Stimulated activated CD4-positive, alpha-beta T cell treated with anti-CD3 and anti-CD28 coated beads, Interleukin-1b, Interleukin-23, amount 100 ng/mL, for 48 hours (primary cell): ENCODE measurements around the gene GPC6.

Experiments
- DNase-seq: peaks from one replicate; pipeline ENCODE4 v3.0.0-alpha.2; 2020

GPC6 gene

DNA sequence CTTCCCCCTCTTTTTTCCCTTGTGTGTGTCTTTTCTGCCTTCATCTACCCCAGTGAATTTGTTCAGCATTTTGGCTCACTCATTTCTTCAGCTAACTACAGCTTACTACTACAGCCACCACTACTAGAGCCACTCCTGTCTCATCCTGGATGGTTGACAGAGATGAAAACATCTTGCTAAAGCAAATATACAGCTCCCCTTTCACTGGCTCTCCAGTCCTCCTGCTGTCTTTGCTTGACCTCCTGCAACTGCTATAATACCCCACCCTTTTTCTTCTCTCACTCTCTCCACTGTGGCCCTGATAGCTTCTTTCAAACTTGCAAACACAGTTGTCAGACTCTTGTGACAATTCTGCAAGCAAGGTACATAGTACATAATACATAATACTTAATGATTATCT, 729.3 kb downstream of the GPC6 start:
- DNase-seq, result no peak

GRCh38 chr13:93956426-93956825, 729.8 kb downstream of the GPC6 start:
- DNase-seq, result no peak

DNA sequence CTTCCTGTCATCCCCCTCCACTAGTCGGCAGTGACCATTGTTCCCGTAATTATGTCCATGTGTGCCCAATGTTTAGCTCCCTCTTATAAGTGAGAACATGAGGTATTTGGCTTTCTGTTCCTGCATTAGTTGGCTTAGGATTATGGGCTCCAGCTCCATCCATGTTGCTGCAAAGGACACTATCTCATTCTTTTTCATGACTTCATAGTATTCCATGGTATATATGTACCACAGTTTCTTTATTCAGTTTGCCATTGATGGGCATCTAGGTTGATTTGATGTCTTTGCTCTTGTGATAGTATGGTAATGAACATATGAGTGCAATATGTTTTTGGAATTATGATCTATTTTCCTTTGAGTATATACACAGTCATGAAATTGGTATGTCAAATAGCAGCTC, 730.8 kb downstream of the GPC6 start:
- no peak for DNase-seq

- DNase-seq, result no peak
These were observed 733.4 kb downstream of the GPC6 start for GRCh38 chr13:93959796-93960533.

DNA sequence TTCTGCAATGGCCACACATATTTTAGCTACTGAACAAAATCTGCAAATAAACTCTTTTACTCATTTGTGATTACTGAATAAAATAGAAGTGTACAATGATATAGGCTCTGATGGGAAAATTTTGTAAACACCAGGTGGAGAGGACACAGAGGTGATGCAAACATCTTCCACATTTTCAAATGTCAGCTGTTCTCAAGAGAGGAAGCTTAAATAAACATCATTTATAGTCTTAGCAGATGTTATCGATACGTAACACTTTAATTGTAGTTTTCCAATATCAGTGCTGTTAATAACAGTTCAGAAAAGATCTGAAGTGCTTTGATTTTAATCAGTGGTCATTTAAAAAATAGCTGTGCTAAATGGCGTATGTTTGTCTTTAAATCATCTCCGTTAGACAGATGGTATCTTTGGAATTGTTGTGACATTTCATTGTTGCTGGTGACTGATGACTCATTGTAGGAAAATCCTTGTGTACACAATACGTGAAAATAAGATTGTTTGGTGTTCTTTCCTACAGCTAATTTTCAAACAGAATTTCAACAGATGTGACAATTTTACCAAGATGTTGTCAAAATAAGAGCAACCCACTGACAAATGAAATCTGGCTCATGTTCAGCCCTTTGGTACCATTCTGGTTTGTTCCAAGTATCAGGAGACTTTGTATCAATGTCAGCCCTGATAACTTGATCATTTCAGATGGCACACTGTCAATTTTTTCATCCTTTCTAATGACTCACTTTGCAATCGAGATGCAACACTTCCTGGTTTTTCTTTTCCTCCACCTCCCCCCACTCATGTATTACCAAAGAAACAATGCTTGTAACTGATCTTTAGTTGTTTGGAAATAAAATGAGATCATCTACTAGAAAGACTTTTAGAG, 736.9 kb downstream of the GPC6 start:
- no peak for DNase-seq

DNA sequence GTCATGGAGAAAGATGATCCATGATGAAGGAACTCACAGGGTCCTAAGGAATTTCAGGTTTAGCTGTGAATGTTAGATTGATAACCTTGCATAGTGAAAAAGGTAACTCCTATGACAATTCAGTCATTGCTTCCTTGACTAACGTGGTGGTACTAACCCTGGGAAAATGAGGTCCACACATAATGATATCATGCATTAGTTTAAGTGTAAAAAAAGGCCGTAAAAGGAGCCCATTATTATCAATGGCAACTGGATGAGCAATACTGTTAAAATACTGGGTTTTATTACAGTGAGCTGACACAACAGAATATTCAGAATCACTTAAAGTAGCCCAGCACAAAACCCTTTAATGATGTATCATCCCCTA, 737.5 kb downstream of the GPC6 start:
- DNase-seq, result no peak

DNA sequence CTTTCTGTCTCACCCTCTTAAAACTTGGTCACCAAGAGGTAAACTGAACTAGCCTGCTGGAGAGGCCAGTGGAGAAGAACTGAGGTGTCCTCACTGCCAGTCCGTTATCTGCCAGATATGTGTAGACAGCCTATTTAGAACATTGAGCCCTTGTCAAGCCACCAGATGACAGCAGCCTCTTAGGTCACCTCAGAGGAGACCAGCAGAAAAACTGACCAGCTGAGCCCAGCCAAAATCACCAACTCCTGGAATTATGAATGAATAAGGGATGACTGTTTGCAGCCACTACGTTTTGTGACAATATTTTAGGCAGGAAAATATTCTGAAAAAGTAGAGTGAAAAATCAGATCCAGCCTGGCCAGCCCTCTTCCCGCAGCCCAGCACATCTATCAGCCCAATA, 739.0 kb downstream of the GPC6 start:
- DNase-seq, result no peak

GRCh38 chr13:93966267-93966936, 739.8 kb downstream of the GPC6 start:
- no peak for DNase-seq

- DNase-seq, result no peak
These were observed 740.7 kb downstream of the GPC6 start for GRCh38 chr13:93967286-93967685.

DNA sequence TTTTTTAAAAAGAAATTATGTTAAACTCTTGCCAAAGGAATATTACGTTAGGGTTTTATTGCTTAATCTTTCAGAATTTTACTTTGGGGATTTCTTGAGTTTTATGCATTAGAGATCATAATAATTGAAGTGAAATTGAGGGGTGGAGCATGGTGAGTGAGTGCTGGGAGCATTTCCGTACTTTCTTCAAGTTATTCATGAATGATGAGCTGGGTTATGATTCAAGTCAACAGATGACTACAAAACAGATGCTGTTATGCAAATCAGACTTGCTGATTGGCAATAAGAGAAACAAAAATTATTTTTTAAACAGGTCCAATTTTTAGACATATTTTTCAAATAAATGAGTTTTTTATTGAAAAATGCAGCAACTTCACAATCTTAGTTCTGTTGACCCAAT, 748.6 kb downstream of the GPC6 start:
- no peak for DNase-seq

DNA sequence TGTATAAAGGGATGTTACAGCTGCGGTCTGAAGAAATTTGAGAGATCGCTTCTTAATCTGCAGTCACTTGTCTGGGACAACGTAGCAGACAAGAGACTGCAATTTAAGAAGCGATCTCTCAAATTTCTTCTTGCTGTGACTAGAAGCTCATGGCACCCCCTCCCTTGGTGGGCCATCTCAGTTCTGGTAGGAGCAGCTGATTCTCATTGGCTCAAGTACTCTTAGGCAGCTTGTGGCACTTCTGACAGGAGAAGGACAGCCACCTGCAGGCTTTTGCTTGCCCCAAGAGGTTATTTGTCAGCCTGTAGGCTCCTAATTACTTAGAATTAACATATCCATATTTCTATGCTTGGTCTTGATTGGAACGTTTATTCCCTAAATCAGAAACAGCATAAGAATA, 749.9 kb downstream of the GPC6 start:
- DNase-seq, result no peak

GRCh38 chr13:93977986-93978385, 751.4 kb downstream of the GPC6 start:
- DNase-seq, result no peak

GRCh38 chr13:93981426-93981977, 754.9 kb downstream of the GPC6 start:
- no peak for DNase-seq

DNA sequence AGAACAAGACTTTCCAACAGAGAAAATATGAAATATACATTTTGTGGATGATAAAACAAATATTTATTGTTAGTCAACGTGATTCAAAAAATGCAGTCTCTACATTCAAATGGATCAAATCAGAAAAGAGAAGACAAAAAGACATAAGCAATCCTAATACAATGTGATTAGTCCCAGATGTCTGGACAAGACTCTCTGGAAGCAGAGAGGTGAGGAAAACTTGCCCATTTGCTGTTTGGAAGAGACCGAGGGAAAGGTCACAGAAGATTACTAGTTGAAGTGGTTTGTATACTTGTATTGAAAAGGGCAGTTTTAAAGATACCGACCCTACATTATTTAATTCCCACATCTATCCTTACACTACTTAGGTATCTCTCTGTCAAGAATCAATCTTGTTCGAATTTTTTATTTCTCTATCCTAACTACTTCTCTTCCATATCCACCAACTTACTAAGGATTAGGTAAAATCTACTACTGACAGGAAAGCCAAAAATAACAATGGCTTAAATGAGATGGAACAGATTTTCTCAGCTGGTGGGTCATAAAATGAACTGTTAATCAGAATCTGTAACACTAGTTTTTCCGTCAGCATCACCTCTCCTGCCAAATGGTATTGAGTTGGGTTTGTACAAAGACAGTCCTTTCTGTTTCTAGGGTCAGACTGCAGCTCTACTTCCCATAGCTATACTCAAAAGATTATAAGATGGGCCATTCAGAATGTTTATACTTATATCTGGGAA, 755.7 kb downstream of the GPC6 start:
- DNase-seq, result no peak

DNA sequence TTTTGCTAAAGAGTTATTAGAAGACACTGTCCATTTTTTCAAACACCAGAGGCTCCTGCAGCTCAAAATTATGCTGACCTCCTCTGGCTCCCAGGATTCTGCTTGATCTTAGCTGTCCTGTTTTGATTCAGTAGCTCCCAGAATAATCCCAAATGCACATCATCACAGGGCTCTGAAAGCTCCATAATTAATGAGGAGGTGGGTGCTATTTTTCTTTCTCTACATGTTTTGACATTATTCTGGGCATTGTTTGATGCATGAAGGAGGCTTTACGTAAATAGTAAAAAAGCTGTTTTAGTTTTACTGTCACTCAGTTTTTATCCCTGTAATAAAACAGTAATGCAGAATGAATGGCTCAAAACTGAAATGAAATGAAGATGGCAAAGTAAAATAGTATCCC, 757.4 kb downstream of the GPC6 start:
- no peak for DNase-seq

GRCh38 chr13:93984876-93985275, 758.3 kb downstream of the GPC6 start:
- DNase-seq, result no peak

GRCh38 chr13:93987458-93987857, 760.9 kb downstream of the GPC6 start:
- no peak for DNase-seq

DNA sequence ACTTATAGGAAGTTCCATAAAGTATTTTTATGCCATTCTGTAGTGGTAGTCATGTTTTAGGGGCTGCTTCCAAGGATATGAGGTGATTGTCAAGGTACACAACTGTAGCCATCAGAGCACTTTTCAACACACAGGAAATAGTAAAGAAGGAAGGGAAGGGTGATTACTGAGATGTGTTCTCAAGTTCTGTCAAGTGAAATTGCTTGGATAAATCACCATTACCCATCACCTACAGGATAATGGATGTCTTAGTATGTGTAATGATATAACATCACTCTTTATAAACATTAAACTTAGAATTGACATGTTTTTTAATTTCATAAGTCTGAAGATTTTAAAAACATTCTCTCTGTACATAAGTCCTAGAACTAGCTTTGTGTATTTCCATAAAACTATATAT, 765.0 kb downstream of the GPC6 start:
- DNase-seq, result no peak

DNA sequence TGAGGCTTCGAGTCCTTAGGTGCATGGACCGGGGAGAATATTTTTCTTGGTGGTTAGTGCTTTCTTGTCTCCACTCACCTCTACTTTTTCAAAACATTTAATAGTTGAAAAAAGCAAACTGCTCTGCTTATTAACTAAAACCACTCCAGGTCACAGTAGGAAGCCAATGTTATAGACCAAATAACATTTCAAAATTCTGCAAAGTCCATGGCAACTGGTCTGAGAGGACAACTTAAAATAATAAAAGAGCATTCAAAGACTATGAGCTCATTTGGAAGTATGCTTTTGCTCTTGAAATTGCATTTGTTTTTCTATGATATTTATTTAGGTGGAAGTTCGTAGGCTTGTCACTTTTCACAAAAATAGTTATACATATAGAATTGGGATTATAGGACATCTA, 769.9 kb downstream of the GPC6 start:
- no peak for DNase-seq

DNA sequence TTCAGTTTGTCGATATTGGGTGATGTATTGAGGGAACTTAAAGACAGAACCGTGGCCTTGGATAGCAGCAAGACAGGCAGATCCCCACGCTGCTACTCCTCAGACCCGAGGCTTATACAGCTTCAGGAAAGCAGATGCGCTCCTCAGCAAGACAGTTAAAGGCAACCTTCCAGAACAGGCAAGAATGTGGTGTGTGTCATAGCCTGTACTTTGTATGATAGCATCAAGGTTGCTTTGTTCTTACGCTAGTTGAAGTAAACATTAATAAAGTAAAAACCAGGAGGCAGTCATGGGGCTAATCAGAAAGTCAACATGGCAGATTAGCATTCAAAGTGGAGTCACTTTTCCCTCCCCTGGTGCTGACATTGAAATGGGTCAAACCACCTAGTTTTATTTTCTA, 779.7 kb downstream of the GPC6 start:
- DNase-seq, result no peak

DNA sequence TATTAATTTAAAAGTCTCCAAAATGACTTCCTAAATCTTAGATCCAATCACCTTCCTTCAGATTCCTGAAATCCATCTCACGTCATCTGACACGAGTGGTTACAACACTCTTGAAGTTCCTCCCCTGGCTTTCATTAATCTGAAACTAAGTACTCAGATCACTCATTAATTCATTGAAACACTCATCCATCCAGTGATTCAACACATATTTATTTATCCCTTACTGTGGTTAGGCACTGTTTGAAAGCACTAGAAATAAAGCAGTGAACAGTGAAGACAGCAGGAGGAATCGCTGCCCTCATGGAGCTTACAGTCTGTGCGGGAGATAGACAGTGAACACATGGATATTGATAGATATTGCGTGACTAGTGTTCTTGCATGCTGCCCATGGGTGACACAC, 780.5 kb downstream of the GPC6 start:
- DNase-seq, result no peak

DNA sequence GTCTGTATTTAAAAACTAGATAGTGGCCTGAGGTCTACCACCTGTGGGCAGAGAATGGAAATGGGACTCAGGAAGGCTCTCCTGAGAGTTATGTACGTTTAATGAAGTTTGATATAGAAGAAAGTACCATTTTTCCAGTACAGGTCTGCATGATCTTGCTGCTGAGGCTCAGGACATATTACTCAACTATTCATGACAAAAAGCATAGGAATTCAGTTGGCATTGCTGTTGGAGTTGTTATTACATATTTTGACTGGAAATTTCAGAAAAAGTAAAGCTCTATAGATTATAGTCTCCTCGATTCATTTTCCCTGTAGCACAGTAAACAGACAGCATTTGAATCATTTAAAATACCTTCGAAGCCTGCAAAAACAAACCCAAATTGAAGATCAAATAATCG, 783.1 kb downstream of the GPC6 start:
- DNase-seq, result no peak

GRCh38 chr13:94014461-94014860, 787.9 kb downstream of the GPC6 start:
- no peak for DNase-seq
